Coronary artery (tissue), 2 donors: ENCODE results near the gene MMD2.
A peak's percentile ranks its signal among the peaks of the same experiment; 100 is the strongest.
"Not testable (repeated sequence)": the region's sequence is repeated elsewhere in the genome, so short reads cannot be mapped to it uniquely, and the experiment has no call there.

Experiments
- DNase-seq: peaks from one replicate; pipeline ENCODE4 v3.0.0-alpha.2; 2017; ENCODE audit warnings: low spot score
- H3K27ac ChIP-seq, 2 donors: fragments of 200-600 bp; sonication (generic); one replicate each; pipeline ENCODE4 v1.5.1; 2016 to 2019
- H3K4me3 ChIP-seq: fragments of 200-600 bp; sonication (generic); 2 replicates; pipeline ENCODE4 v1.5.1; 2016; ENCODE audit warnings: mild to moderate bottlenecking, moderate library complexity
- CTCF ChIP-seq: fragments of 200-600 bp; sonication (generic); IDR thresholded peaks from one replicate; pipeline ENCODE4 v1.5.1; 2019; ENCODE audit warnings: antibody characterized with exemption

MMD2 gene

GRCh38 chr7:4998244-4998643, 39.3 kb upstream of the MMD2 start:
- Histone ChIP-seq H3K27ac (no peak overlapping the region), H3K4me3 (no peak overlapping the region)
- no peak for TF ChIP-seq CTCF
- no peak for DNase-seq

GRCh38 chr7:4996696-4997222, 37.8 kb upstream of the MMD2 start:
- no peak for TF ChIP-seq CTCF
- Histone ChIP-seq H3K4me3 (no peak overlapping the region), H3K27ac (no peak overlapping the region)
- DNase-seq, result no peak

- no peak for DNase-seq
- Histone ChIP-seq H3K4me3 (no peak overlapping the region), H3K27ac (no peak overlapping the region)
- no peak for TF ChIP-seq CTCF
Measured at GRCh38 chr7:4995429-4995969, 36.5 kb upstream of the MMD2 start.

- no peak for TF ChIP-seq CTCF
- no peak overlapping the region for H3K4me3 ChIP-seq
- no peak overlapping the region for H3K27ac ChIP-seq
- DNase-seq, result no peak
Measured at GRCh38 chr7:4993471-4993870, 34.5 kb upstream of the MMD2 start.

- H3K27ac ChIP-seq, DNase-seq, H3K4me3 ChIP-seq: not testable (repeated sequence)
Measured at GRCh38 chr7:4982741-4983140, 23.8 kb upstream of the MMD2 start.

GRCh38 chr7:4981295-4981890, 22.4 kb upstream of the MMD2 start:
- not testable (repeated sequence) for H3K27ac ChIP-seq, DNase-seq, H3K4me3 ChIP-seq

- not testable (repeated sequence) for H3K27ac ChIP-seq, DNase-seq
- peak overlapping the region; percentile 90 for H3K4me3 ChIP-seq
Measured at GRCh38 chr7:4975626-4976025, 16.6 kb upstream of the MMD2 start.

GRCh38 chr7:4973728-4974198, 14.8 kb upstream of the MMD2 start:
- H3K4me3 ChIP-seq, result peak overlapping the region; percentile 90
- TF ChIP-seq CTCF, result peak; percentile 84
- DNase-seq, result peak; percentile 93
- peak overlapping the region; percentile 93 to 96 for H3K27ac ChIP-seq

- DNase-seq, H3K27ac ChIP-seq, H3K4me3 ChIP-seq: not testable (repeated sequence)
Measured at GRCh38 chr7:4972446-4972845, 13.5 kb upstream of the MMD2 start.
